NB4 (cell line): ENCODE measurements around the gene COMMD1.

Experiments used
- DNase-seq: peaks from one replicate; pipeline ENCODE4 v3.0.0; 2010; ENCODE audit warnings: low read depth
- H3K4me3 ChIP-seq: one replicate; pipeline ENCODE4 v1.5.1; 2011; ENCODE audit warnings: mild to moderate bottlenecking, low read depth, low read length, moderate library complexity
- CTCF ChIP-seq: IDR thresholded peaks from one replicate; pipeline ENCODE4 v1.5.1; 2012; ENCODE audit warnings: low read depth, low read length
- MAX ChIP-seq: IDR thresholded peaks from 2 replicates; pipeline ENCODE4 v1.6.1; 2011; ENCODE audit warnings: low read depth, low read length
- MYC ChIP-seq: IDR thresholded peaks from 2 replicates; pipeline ENCODE4 v1.6.1; 2011; ENCODE audit warnings: low read depth, low read length
- POLR2A ChIP-seq: IDR thresholded peaks from 2 replicates; pipeline ENCODE4 v1.6.1; 2011; ENCODE audit warnings: mild to moderate bottlenecking; ENCODE audit not compliant: insufficient read length; ENCODE audit errors: extremely low read depth

Gene COMMD1

GRCh38 chr2:62042400-62042799 is 136.9 kb downstream of the COMMD1 start:
- DNase-seq = no peak
- H3K4me3 ChIP-seq = no peak overlapping the region
- TF ChIP-seq POLR2A (no peak), CTCF (no peak), MYC (no peak), MAX (no peak)

GRCh38 chr2:62042944-62043343 is 137.5 kb downstream of the COMMD1 start:
- no peak overlapping the region for H3K4me3 ChIP-seq
- no peak for DNase-seq
- no peak for TF ChIP-seq MAX
- TF ChIP-seq MYC = no peak
- no peak for TF ChIP-seq POLR2A
- TF ChIP-seq CTCF = no peak

GRCh38 chr2:62045017-62045543 is 139.6 kb downstream of the COMMD1 start:
- no peak for DNase-seq
- no peak overlapping the region for H3K4me3 ChIP-seq
- TF ChIP-seq CTCF = no peak
- TF ChIP-seq MYC = no peak
- TF ChIP-seq MAX = no peak
- TF ChIP-seq POLR2A = no peak

- no peak for DNase-seq
These were observed 140.7 kb downstream of the COMMD1 start for GRCh38 chr2:62046141-62046540.

GRCh38 chr2:62050456-62051045 is 145.1 kb downstream of the COMMD1 start:
- H3K4me3 ChIP-seq = no peak overlapping the region
- TF ChIP-seq CTCF (no peak), MAX (no peak), MYC (no peak), POLR2A (no peak)
- no peak for DNase-seq

More at GRCh38 chr2:62046141-62046540, 140.7 kb downstream of the COMMD1 start:
- no peak overlapping the region for H3K4me3 ChIP-seq
- TF ChIP-seq CTCF (no peak), POLR2A (no peak), MYC (no peak), MAX (no peak)
